ENCODE results near the gene ATRIP.

GRCh38 chr3:48459773-48460516 is 13.4 kb downstream of the ATRIP start:
- TF ChIP-seq SUZ12 (IDR thresholded peaks at IDR 0.05; ENCODE audit: low read length) (no peak), EP300 (IDR thresholded peaks at IDR 0.05; ENCODE audit: borderline replicate concordance in 1 of 2, low read depth in 2 of 2, low read length in 2 of 2) (no peak), POLR2A (IDR thresholded peaks at IDR 0.05; ENCODE audit: control extremely low read depth in 1 of 2, low read depth in 2 of 2, low read length in 2 of 2) (no peak), POLR2AphosphoS5 (IDR thresholded peaks at IDR 0.05; ENCODE audit: low read depth, low read length) (no peak)

Data from H1 (cell line).